ENCODE measurements around the gene DBI.

Gene DBI

DNA sequence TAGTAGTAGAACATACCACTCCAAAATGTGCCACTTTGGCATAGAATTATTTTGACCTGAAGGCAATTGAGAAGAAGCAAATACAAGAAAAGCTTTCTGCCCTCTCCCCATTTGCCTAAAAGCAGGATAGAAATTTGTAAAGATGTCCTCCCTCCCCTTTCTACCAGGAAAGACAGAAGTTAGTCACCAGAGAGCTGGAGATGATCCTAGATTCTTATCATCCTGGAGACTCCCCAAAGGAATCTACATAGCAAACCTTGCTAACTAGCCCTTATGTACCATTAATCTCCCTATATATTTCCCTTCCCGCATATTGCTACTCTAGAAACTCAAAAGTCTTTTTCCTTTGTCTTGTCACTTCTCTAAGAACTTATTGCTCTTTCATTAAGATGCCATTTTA is 52.3 kb downstream of the DBI start:
- no peak overlapping the region for H3K4me2 ChIP-seq (ENCODE audit: low read depth, low read length)
- H3K4me3 ChIP-seq (ENCODE audit: low read length): no peak overlapping the region
- H2AFZ ChIP-seq (ENCODE audit: low read length): no peak overlapping the region
- H3K27ac ChIP-seq (ENCODE audit: low read length): no peak overlapping the region
- H3K9me3 ChIP-seq (replicated peaks; ENCODE audit: insufficient read depth, low read length): no peaks in the 10 kb centered on the region
- H4K20me1 ChIP-seq (ENCODE audit: insufficient read depth, low read length): no peaks in the 10 kb centered on the region
- no peaks in the 10 kb centered on the region for H3K36me3 ChIP-seq (replicated peaks; ENCODE audit: insufficient read depth, low read length)
- 0 out of 2 replicates have a peak, but pooled peaks cover 6% of the 10 kb centered on the region for H3K4me1 ChIP-seq (ENCODE audit: low read length)
- no peak for DNase-seq
- H3K27me3 ChIP-seq (replicated peaks; ENCODE audit: insufficient read depth, low read length): no peaks in the 10 kb centered on the region
- H3K9ac ChIP-seq (ENCODE audit: low read length): no peak overlapping the region
- no peaks in the 10 kb centered on the region for H3F3A ChIP-seq (ENCODE audit: insufficient read depth, low read length)
- no peaks in the 10 kb centered on the region for H3K79me2 ChIP-seq (ENCODE audit: low read length)
- H3K9me2 ChIP-seq (replicated peaks; ENCODE audit: insufficient read depth, low read length): no peaks in the 10 kb centered on the region
- no peak for TF ChIP-seq EZH2 (optimal IDR thresholded peaks at IDR 0.05; ENCODE audit: low read depth, low read length)
- TF ChIP-seq, protein P1, sequence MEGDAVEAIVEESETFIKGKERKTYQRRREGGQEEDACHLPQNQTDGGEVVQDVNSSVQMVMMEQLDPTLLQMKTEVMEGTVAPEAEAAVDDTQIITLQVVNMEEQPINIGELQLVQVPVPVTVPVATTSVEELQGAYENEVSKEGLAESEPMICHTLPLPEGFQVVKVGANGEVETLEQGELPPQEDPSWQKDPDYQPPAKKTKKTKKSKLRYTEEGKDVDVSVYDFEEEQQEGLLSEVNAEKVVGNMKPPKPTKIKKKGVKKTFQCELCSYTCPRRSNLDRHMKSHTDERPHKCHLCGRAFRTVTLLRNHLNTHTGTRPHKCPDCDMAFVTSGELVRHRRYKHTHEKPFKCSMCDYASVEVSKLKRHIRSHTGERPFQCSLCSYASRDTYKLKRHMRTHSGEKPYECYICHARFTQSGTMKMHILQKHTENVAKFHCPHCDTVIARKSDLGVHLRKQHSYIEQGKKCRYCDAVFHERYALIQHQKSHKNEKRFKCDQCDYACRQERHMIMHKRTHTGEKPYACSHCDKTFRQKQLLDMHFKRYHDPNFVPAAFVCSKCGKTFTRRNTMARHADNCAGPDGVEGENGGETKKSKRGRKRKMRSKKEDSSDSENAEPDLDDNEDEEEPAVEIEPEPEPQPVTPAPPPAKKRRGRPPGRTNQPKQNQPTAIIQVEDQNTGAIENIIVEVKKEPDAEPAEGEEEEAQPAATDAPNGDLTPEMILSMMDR (IDR thresholded peaks at IDR 0.05; ENCODE audit: low read length): no peak
- TF ChIP-seq EZH2phosphoT487 (IDR thresholded peaks at IDR 0.05; ENCODE audit: low read length): no peak

DNA sequence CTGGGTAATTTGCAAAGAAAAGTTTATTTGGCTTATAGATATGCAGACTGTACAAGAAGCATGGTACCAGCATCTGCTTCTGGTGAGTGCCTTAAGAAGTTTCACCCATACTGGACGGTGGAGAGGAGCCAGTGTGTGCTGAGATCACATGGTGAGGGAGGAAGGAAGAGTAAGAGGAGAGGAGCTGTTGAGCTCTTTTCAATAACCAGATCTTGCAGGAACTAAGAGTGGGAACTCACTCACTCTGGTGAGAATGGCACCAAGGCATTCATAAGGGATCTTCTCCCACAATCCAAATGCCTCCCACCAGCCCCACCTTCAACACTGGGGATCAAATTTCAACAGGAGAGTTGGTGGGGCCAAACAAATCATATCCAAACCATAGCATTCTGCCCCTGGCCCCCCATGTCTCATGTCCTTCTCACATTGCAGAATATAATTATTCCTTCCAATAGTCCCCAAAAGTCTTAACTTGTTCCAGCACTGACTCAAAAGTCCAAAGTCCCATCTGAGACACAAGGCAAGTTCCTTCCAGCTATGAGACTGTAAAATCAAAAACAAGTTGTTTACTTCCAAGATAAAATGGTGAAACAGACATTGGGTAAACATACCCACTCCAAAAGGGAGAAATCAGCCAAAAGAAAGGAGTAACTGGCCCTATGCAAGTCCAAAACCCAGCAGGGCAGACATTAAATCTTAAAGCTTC is 53.2 kb downstream of the DBI start:
- Histone ChIP-seq H3K79me2 (ENCODE audit: low read length) (no peaks in the 10 kb centered on the region), H3K4me2 (ENCODE audit: low read depth, low read length) (no peak overlapping the region), H3K4me3 (ENCODE audit: low read length) (no peak overlapping the region), H3K4me1 (ENCODE audit: low read length) (0 out of 2 replicates have a peak, but pooled peaks cover 6% of the 10 kb centered on the region), H3K9ac (ENCODE audit: low read length) (no peak overlapping the region), H3K27me3 (replicated peaks; ENCODE audit: insufficient read depth, low read length) (no peaks in the 10 kb centered on the region), H4K20me1 (ENCODE audit: insufficient read depth, low read length) (no peaks in the 10 kb centered on the region), H3K36me3 (replicated peaks; ENCODE audit: insufficient read depth, low read length) (no peaks in the 10 kb centered on the region), H3K27ac (ENCODE audit: low read length) (no peak overlapping the region), H3F3A (ENCODE audit: insufficient read depth, low read length) (no peaks in the 10 kb centered on the region), H2AFZ (ENCODE audit: low read length) (no peak overlapping the region), H3K9me3 (replicated peaks; ENCODE audit: insufficient read depth, low read length) (no peaks in the 10 kb centered on the region), H3K9me2 (replicated peaks; ENCODE audit: insufficient read depth, low read length) (no peaks in the 10 kb centered on the region)
- no peak for DNase-seq
- no peak for TF ChIP-seq EZH2phosphoT487 (IDR thresholded peaks at IDR 0.05; ENCODE audit: low read length)
- TF ChIP-seq EZH2 (optimal IDR thresholded peaks at IDR 0.05; ENCODE audit: low read depth, low read length): no peak

DNA sequence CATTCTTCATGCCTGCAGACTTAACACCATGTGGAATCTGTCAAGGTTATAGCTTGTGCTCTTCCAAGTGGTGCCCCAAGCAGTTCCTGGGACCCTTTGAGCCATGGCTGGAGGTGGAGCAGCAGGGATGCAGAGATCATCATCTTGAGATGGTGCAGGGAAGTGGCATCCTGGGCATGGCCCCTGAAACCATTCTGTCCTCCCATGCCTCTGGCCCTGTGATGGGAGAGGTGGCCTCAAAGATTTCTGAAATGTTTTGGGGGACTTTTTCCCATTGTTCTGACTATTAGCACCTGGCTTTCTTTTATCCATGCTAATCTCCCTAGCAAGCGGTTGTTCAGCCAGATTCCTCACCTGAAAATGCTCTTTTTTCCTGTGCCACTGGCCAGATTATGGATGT is 54.5 kb downstream of the DBI start:
- no peak overlapping the region for H3K9ac ChIP-seq (ENCODE audit: low read length)
- H3K4me1 ChIP-seq (ENCODE audit: low read length): no peaks in the 10 kb centered on the region
- H4K20me1 ChIP-seq (ENCODE audit: insufficient read depth, low read length): no peaks in the 10 kb centered on the region
- H3K9me2 ChIP-seq (replicated peaks; ENCODE audit: insufficient read depth, low read length): no peaks in the 10 kb centered on the region
- H3K4me2 ChIP-seq (ENCODE audit: low read depth, low read length): no peak overlapping the region
- H3K27ac ChIP-seq (ENCODE audit: low read length): no peak overlapping the region
- no peaks in the 10 kb centered on the region for H3K36me3 ChIP-seq (replicated peaks; ENCODE audit: insufficient read depth, low read length)
- H3K9me3 ChIP-seq (replicated peaks; ENCODE audit: insufficient read depth, low read length): no peaks in the 10 kb centered on the region
- DNase-seq: no peak
- no peak overlapping the region for H2AFZ ChIP-seq (ENCODE audit: low read length)
- H3K79me2 ChIP-seq (ENCODE audit: low read length): no peaks in the 10 kb centered on the region
- H3K27me3 ChIP-seq (replicated peaks; ENCODE audit: insufficient read depth, low read length): no peaks in the 10 kb centered on the region
- H3K4me3 ChIP-seq (ENCODE audit: low read length): no peak overlapping the region
- no peaks in the 10 kb centered on the region for H3F3A ChIP-seq (ENCODE audit: insufficient read depth, low read length)
- no peak for TF ChIP-seq EZH2 (optimal IDR thresholded peaks at IDR 0.05; ENCODE audit: low read depth, low read length)
- TF ChIP-seq, protein P1 (IDR thresholded peaks at IDR 0.05; ENCODE audit: low read length): no peak
- no peak for TF ChIP-seq EZH2phosphoT487 (IDR thresholded peaks at IDR 0.05; ENCODE audit: low read length)

DNA sequence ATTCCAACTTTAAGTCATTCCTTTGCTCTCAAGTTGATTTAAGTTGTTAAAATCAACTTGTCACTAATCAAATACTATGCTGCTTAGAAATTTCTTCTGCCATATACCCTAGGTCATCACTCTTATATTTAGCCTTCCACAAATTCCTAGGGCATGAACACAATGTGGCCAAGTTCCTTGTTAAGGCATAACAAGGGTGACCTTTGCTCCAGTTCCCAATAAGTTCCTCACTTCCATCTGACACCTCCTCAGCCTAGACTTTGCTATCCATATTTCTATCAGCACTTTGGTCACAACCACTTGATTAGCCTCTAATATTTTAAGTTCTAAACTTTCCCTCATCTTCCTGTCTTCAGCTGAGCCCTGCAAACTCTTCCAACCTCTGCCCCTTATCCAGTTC is 55.0 kb downstream of the DBI start:
- Histone ChIP-seq H3K27me3 (replicated peaks; ENCODE audit: insufficient read depth, low read length) (no peaks in the 10 kb centered on the region), H3F3A (ENCODE audit: insufficient read depth, low read length) (no peaks in the 10 kb centered on the region), H3K9me2 (replicated peaks; ENCODE audit: insufficient read depth, low read length) (no peaks in the 10 kb centered on the region), H3K4me2 (ENCODE audit: low read depth, low read length) (no peak overlapping the region), H2AFZ (ENCODE audit: low read length) (no peak overlapping the region), H3K4me3 (ENCODE audit: low read length) (no peak overlapping the region), H4K20me1 (ENCODE audit: insufficient read depth, low read length) (no peaks in the 10 kb centered on the region), H3K36me3 (replicated peaks; ENCODE audit: insufficient read depth, low read length) (no peaks in the 10 kb centered on the region), H3K9me3 (replicated peaks; ENCODE audit: insufficient read depth, low read length) (no peaks in the 10 kb centered on the region), H3K27ac (ENCODE audit: low read length) (no peak overlapping the region), H3K4me1 (ENCODE audit: low read length) (no peaks in the 10 kb centered on the region), H3K79me2 (ENCODE audit: low read length) (no peaks in the 10 kb centered on the region), H3K9ac (ENCODE audit: low read length) (no peak overlapping the region)
- DNase-seq: no peak
- TF ChIP-seq, protein P1 (IDR thresholded peaks at IDR 0.05; ENCODE audit: low read length): no peak
- no peak for TF ChIP-seq EZH2phosphoT487 (IDR thresholded peaks at IDR 0.05; ENCODE audit: low read length)
- no peak for TF ChIP-seq EZH2 (optimal IDR thresholded peaks at IDR 0.05; ENCODE audit: low read depth, low read length)
